ENCODE data around the gene SLC17A1. TPM values are rescaled to one million over a fixed set of nuclear protein-coding genes. Genes with fewer than 3 reads are reported as not detected.
A peak's percentile ranks its signal among the peaks of the same experiment; 100 is the strongest.

SLC17A1 gene
- total RNA-seq, 2 experiments from 2014 or later, result not detected

- no peaks in the 10 kb centered on the region for H3K9me3 Mint-ChIP-seq
- ChIA-PET CTCF (no interaction called here), POLR2A (no interaction called here)
- no peaks in the 10 kb centered on the region for H3K36me3 Mint-ChIP-seq (ENCODE audit: low read depth)
- no peak overlapping the region for H3K27ac Mint-ChIP-seq
- no peak for DNase-seq
- peaks cover 1% of the 10 kb centered on the region for H3K4me1 Mint-ChIP-seq
- peaks cover 7% of the 10 kb centered on the region for H3K27me3 Mint-ChIP-seq
- no peak overlapping the region for H3K4me3 Mint-ChIP-seq
These were observed 15.6 kb downstream of the SLC17A1 start for GRCh38 chr6:25816252-25816651.

GRCh38 chr6:25815194-25815593 is 16.7 kb downstream of the SLC17A1 start:
- H3K9me3 Mint-ChIP-seq, result no peaks in the 10 kb centered on the region
- ChIA-PET CTCF (interaction anchor here (0.6 kb wide), 1 partner anchor 72 kb away, joined by 3 read pairs; no protein-coding TSS in a partner anchor), POLR2A (no interaction called here)
- H3K36me3 Mint-ChIP-seq (ENCODE audit: low read depth), result no peaks in the 10 kb centered on the region
- no peaks in the 10 kb centered on the region for H3K4me1 Mint-ChIP-seq
- peaks cover 11% of the 10 kb centered on the region for H3K27me3 Mint-ChIP-seq
- no peak for DNase-seq
- no peak overlapping the region for H3K27ac Mint-ChIP-seq
- no peak overlapping the region for H3K4me3 Mint-ChIP-seq

GRCh38 chr6:25804804-25805203 is 27.0 kb downstream of the SLC17A1 start:
- H3K9me3 Mint-ChIP-seq, result peaks cover 1% of the 10 kb centered on the region
- H3K36me3 Mint-ChIP-seq (ENCODE audit: low read depth), result no peaks in the 10 kb centered on the region
- no peak overlapping the region for H3K4me3 Mint-ChIP-seq
- DNase-seq, result no peak
- ChIA-PET CTCF (interaction anchor here (1.2 kb wide), 1 partner anchor 69 kb away, joined by 3 read pairs; the partner anchor contains the start of gene SLC17A3), POLR2A (no interaction called here)
- no peak overlapping the region for H3K27ac Mint-ChIP-seq
- no peaks in the 10 kb centered on the region for H3K4me1 Mint-ChIP-seq
- H3K27me3 Mint-ChIP-seq, result peaks cover 34% of the 10 kb centered on the region

GRCh38 chr6:25801436-25801835 is 30.4 kb downstream of the SLC17A1 start:
- CTCF ChIA-PET, result no interaction called here

GRCh38 chr6:25794784-25795183 is 37.1 kb downstream of the SLC17A1 start:
- no peak for DNase-seq
- no peaks in the 10 kb centered on the region for H3K36me3 Mint-ChIP-seq (ENCODE audit: low read depth)
- ChIA-PET POLR2A (no interaction called here), CTCF (no interaction called here)
- H3K4me3 Mint-ChIP-seq, result no peak overlapping the region
- H3K27me3 Mint-ChIP-seq, result no peaks in the 10 kb centered on the region
- no peak overlapping the region for H3K27ac Mint-ChIP-seq
- H3K9me3 Mint-ChIP-seq, result no peaks in the 10 kb centered on the region
- no peaks in the 10 kb centered on the region for H3K4me1 Mint-ChIP-seq

More at GRCh38 chr6:25801436-25801835, 30.4 kb downstream of the SLC17A1 start:
- DNase-seq, result no peak
- no peaks in the 10 kb centered on the region for H3K4me1 Mint-ChIP-seq
- peaks cover 18% of the 10 kb centered on the region for H3K27me3 Mint-ChIP-seq
- H3K27ac Mint-ChIP-seq, result no peak overlapping the region
- H3K9me3 Mint-ChIP-seq, result no peaks in the 10 kb centered on the region
- no peak overlapping the region for H3K4me3 Mint-ChIP-seq
- POLR2A ChIA-PET, result no interaction called here
- H3K36me3 Mint-ChIP-seq (ENCODE audit: low read depth), result no peaks in the 10 kb centered on the region

GRCh38 chr6:25793970-25794369 is 37.9 kb downstream of the SLC17A1 start:
- POLR2A ChIA-PET, result no interaction called here
- CTCF ChIA-PET, result no interaction called here
- H3K9me3 Mint-ChIP-seq, result no peaks in the 10 kb centered on the region
- H3K27me3 Mint-ChIP-seq, result no peaks in the 10 kb centered on the region
- no peak for DNase-seq
- no peaks in the 10 kb centered on the region for H3K4me1 Mint-ChIP-seq
- no peak overlapping the region for H3K4me3 Mint-ChIP-seq
- no peak overlapping the region for H3K27ac Mint-ChIP-seq
- H3K36me3 Mint-ChIP-seq (ENCODE audit: low read depth), result no peaks in the 10 kb centered on the region

GRCh38 chr6:25792016-25792415 is 39.8 kb downstream of the SLC17A1 start:
- no peaks in the 10 kb centered on the region for H3K27me3 Mint-ChIP-seq
- no peak overlapping the region for H3K27ac Mint-ChIP-seq
- H3K9me3 Mint-ChIP-seq, result no peaks in the 10 kb centered on the region
- H3K4me3 Mint-ChIP-seq, result no peak overlapping the region
- no peaks in the 10 kb centered on the region for H3K4me1 Mint-ChIP-seq
- ChIA-PET CTCF (interaction anchor here (0.7 to 1.3 kb wide), 2 partner anchors 15 to 386 kb away, joined by 3 to 6 read pairs; no protein-coding TSS in a partner anchor), POLR2A (no interaction called here)
- H3K36me3 Mint-ChIP-seq (ENCODE audit: low read depth), result no peaks in the 10 kb centered on the region
- DNase-seq, result no peak

GRCh38 chr6:25789475-25789874 is 42.4 kb downstream of the SLC17A1 start:
- POLR2A ChIA-PET, result no interaction called here
- H3K27me3 Mint-ChIP-seq, result no peaks in the 10 kb centered on the region

GRCh38 chr6:25788305-25788922 is 43.4 kb downstream of the SLC17A1 start:
- Mint-ChIP-seq H3K4me3 (no peak overlapping the region), H3K36me3 (ENCODE audit: low read depth) (no peaks in the 10 kb centered on the region), H3K27ac (no peak overlapping the region), H3K27me3 (no peaks in the 10 kb centered on the region), H3K9me3 (no peaks in the 10 kb centered on the region), H3K4me1 (no peaks in the 10 kb centered on the region)
- ChIA-PET POLR2A (interaction anchor here (0.5 kb wide), 1 partner anchor 126 kb away, joined by 3 read pairs; no protein-coding TSS in a partner anchor), CTCF (interaction anchor here (1.3 to 1.7 kb wide), 6 partner anchors 10 to 180 kb away, joined by 3 to 4 read pairs (median 3); no protein-coding TSS in a partner anchor)
- peak; percentile 50 for DNase-seq

More at GRCh38 chr6:25789475-25789874, 42.4 kb downstream of the SLC17A1 start:
- Mint-ChIP-seq H3K4me1 (no peaks in the 10 kb centered on the region), H3K4me3 (no peak overlapping the region), H3K27ac (no peak overlapping the region), H3K9me3 (no peaks in the 10 kb centered on the region), H3K36me3 (ENCODE audit: low read depth) (no peaks in the 10 kb centered on the region)
- DNase-seq, result no peak
- CTCF ChIA-PET, result interaction anchor here (1.3 to 1.4 kb wide), 2 partner anchors 82 to 92 kb away, joined by 3 to 4 read pairs; no protein-coding TSS in a partner anchor

GRCh38 chr6:25787428-25787827 is 44.4 kb downstream of the SLC17A1 start:
- no peaks in the 10 kb centered on the region for H3K9me3 Mint-ChIP-seq
- DNase-seq, result no peak
- ChIA-PET POLR2A (no interaction called here), CTCF (interaction anchor here (1.3 to 1.7 kb wide), 4 partner anchors 9 to 181 kb away, joined by 3 to 4 read pairs (median 3); no protein-coding TSS in a partner anchor)
- H3K36me3 Mint-ChIP-seq (ENCODE audit: low read depth), result no peaks in the 10 kb centered on the region
- no peaks in the 10 kb centered on the region for H3K4me1 Mint-ChIP-seq
- H3K27me3 Mint-ChIP-seq, result no peaks in the 10 kb centered on the region
- no peak overlapping the region for H3K27ac Mint-ChIP-seq
- H3K4me3 Mint-ChIP-seq, result no peak overlapping the region

GRCh38 chr6:25781134-25781533 is 50.7 kb downstream of the SLC17A1 start:
- peaks cover 18% of the 10 kb centered on the region for H3K4me1 Mint-ChIP-seq
- H3K36me3 Mint-ChIP-seq (ENCODE audit: low read depth), result no peaks in the 10 kb centered on the region
- no peak overlapping the region for H3K4me3 Mint-ChIP-seq
- no peaks in the 10 kb centered on the region for H3K27me3 Mint-ChIP-seq
- POLR2A ChIA-PET, result interaction anchor here (0.6 kb wide), 1 partner anchor 10 kb away, joined by 4 read pairs; no protein-coding TSS in a partner anchor
- no peak for DNase-seq
- H3K27ac Mint-ChIP-seq, result no peak overlapping the region
- no peaks in the 10 kb centered on the region for H3K9me3 Mint-ChIP-seq
- CTCF ChIA-PET, result interaction anchor here (0.6 kb wide), 1 partner anchor 304 kb away, joined by 3 read pairs; no protein-coding TSS in a partner anchor

- no peaks in the 10 kb centered on the region for H3K36me3 Mint-ChIP-seq (ENCODE audit: low read depth)
- POLR2A ChIA-PET, result no interaction called here
- CTCF ChIA-PET, result interaction anchor here (1.6 to 1.7 kb wide), 2 partner anchors 9 to 14 kb away, joined by 4 to 6 read pairs; no protein-coding TSS in a partner anchor
These were observed 53.8 kb downstream of the SLC17A1 start for GRCh38 chr6:25777856-25778649.

GRCh38 chr6:25777031-25777430 is 54.8 kb downstream of the SLC17A1 start:
- POLR2A ChIA-PET, result no interaction called here
- no peak overlapping the region for H3K27ac Mint-ChIP-seq
- no peak overlapping the region for H3K4me3 Mint-ChIP-seq
- no peaks in the 10 kb centered on the region for H3K36me3 Mint-ChIP-seq (ENCODE audit: low read depth)
- CTCF ChIA-PET, result interaction anchor here (1.6 kb wide), 1 partner anchor 15 kb away, joined by 6 read pairs; no protein-coding TSS in a partner anchor
- peaks cover 18% of the 10 kb centered on the region for H3K4me1 Mint-ChIP-seq
- DNase-seq, result no peak
- H3K9me3 Mint-ChIP-seq, result no peaks in the 10 kb centered on the region
- H3K27me3 Mint-ChIP-seq, result no peaks in the 10 kb centered on the region

More at GRCh38 chr6:25777856-25778649, 53.8 kb downstream of the SLC17A1 start:
- Mint-ChIP-seq H3K4me1 (peaks cover 18% of the 10 kb centered on the region), H3K27me3 (no peaks in the 10 kb centered on the region), H3K27ac (no peak overlapping the region), H3K9me3 (no peaks in the 10 kb centered on the region), H3K4me3 (no peak overlapping the region)
- no peak for DNase-seq
